Measurements from ENCODE around the gene DHRS11. TPM values are rescaled to one million over a fixed set of nuclear protein-coding genes. Genes with fewer than 3 reads are reported as not detected.

DHRS11 gene
- total and polyA plus RNA-seq, 2 experiments from 2014 or later: 23.4 to 36.7 TPM

DNA sequence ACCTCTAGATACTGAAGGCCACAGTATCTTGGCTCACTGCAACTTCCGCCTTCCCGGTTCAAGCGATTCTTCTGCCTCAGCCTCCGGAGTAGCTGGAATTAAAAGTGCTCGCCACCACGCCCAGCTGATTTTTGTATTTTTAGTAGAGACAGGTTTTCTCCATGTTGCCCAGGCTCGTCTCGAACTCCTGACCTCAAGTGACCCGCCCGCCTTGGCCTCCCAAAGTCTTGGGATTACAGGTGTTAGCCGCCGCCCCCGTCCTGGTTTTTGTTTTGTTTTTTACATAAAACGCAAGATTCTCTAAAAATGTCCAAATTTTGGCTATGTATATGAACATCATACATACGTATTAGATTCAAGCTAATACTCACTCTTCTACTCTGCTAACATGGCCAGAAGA, 48.9 kb upstream of the DHRS11 start:
- Mint-ChIP-seq H3K4me1 (peaks cover 13% of the 10 kb centered on the region; the same call in 2 of the 3 replicates), H3K27ac (no peak overlapping the region), H3K36me3 (ENCODE audit: low read depth) (peaks cover 12% of the 10 kb centered on the region), H3K4me3 (no peak overlapping the region; the same call in 2 of the 3 replicates), H3K9me3 (no peaks in the 10 kb centered on the region), H3K27me3 (ENCODE audit: insufficient read depth, low read depth, poor library complexity) (peaks cover 9% of the 10 kb centered on the region)
- no peaks in the 10 kb centered on the region for H3K9me2 ChIP-seq (ENCODE audit: insufficient read depth)
- H3K4me2 ChIP-seq: no peak overlapping the region
- no peak for DNase-seq (ENCODE audit: low spot score)
- 0 out of 2 replicates have a peak, but pooled peaks cover 6% of the 10 kb centered on the region for H4K20me1 ChIP-seq (replicated peaks; ENCODE audit: insufficient read depth)
- ATAC-seq: no peak
- H3K4me3 ChIP-seq: no peak overlapping the region
- H3K36me3 ChIP-seq (ENCODE audit: insufficient read depth): peaks cover 15% of the 10 kb centered on the region
- H3K27me3 ChIP-seq (ENCODE audit: insufficient read depth): no peaks in the 10 kb centered on the region
- H3K4me1 ChIP-seq (ENCODE audit: insufficient read depth): peaks cover 21% of the 10 kb centered on the region
- no peak overlapping the region for H3K27ac ChIP-seq (ENCODE audit: low read depth)
- H3K79me2 ChIP-seq (replicated peaks; ENCODE audit: insufficient read depth): peaks cover 39% of the 10 kb centered on the region
- TF ChIP-seq NANOG (IDR thresholded peaks at IDR 0.05; ENCODE audit: borderline replicate concordance) (no peak), POLR2AphosphoS5 (IDR thresholded peaks at IDR 0.05; ENCODE audit: low read depth) (no peak)
- TF ChIP-seq, protein P1, sequence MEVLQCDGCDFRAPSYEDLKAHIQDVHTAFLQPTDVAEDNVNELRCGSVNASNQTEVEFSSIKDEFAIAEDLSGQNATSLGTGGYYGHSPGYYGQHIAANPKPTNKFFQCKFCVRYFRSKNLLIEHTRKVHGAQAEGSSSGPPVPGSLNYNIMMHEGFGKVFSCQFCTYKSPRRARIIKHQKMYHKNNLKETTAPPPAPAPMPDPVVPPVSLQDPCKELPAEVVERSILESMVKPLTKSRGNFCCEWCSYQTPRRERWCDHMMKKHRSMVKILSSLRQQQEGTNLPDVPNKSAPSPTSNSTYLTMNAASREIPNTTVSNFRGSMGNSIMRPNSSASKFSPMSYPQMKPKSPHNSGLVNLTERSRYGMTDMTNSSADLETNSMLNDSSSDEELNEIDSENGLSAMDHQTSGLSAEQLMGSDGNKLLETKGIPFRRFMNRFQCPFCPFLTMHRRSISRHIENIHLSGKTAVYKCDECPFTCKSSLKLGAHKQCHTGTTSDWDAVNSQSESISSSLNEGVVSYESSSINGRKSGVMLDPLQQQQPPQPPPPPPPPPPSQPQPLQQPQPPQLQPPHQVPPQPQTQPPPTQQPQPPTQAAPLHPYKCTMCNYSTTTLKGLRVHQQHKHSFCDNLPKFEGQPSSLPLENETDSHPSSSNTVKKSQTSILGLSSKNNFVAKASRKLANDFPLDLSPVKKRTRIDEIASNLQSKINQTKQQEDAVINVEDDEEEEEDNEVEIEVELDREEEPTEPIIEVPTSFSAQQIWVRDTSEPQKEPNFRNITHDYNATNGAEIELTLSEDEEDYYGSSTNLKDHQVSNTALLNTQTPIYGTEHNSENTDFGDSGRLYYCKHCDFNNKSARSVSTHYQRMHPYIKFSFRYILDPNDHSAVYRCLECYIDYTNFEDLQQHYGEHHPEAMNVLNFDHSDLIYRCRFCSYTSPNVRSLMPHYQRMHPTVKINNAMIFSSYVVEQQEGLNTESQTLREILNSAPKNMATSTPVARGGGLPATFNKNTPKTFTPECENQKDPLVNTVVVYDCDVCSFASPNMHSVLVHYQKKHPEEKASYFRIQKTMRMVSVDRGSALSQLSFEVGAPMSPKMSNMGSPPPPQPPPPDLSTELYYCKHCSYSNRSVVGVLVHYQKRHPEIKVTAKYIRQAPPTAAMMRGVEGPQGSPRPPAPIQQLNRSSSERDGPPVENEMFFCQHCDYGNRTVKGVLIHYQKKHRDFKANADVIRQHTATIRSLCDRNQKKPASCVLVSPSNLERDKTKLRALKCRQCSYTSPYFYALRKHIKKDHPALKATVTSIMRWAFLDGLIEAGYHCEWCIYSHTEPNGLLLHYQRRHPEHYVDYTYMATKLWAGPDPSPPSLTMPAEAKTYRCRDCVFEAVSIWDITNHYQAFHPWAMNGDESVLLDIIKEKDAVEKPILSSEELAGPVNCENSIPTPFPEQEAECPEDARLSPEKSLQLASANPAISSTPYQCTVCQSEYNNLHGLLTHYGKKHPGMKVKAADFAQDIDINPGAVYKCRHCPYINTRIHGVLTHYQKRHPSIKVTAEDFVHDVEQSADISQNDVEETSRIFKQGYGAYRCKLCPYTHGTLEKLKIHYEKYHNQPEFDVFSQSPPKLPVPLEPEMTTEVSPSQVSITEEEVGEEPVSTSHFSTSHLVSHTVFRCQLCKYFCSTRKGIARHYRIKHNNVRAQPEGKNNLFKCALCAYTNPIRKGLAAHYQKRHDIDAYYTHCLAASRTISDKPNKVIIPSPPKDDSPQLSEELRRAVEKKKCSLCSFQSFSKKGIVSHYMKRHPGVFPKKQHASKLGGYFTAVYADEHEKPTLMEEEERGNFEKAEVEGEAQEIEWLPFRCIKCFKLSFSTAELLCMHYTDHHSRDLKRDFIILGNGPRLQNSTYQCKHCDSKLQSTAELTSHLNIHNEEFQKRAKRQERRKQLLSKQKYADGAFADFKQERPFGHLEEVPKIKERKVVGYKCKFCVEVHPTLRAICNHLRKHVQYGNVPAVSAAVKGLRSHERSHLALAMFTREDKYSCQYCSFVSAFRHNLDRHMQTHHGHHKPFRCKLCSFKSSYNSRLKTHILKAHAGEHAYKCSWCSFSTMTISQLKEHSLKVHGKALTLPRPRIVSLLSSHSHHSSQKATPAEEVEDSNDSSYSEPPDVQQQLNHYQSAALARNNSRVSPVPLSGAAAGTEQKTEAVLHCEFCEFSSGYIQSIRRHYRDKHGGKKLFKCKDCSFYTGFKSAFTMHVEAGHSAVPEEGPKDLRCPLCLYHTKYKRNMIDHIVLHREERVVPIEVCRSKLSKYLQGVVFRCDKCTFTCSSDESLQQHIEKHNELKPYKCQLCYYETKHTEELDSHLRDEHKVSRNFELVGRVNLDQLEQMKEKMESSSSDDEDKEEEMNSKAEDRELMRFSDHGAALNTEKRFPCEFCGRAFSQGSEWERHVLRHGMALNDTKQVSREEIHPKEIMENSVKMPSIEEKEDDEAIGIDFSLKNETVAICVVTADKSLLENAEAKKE (CRISPR knock-in tag; IDR thresholded peaks at IDR 0.05): no peak
- TF ChIP-seq, protein P2, sequence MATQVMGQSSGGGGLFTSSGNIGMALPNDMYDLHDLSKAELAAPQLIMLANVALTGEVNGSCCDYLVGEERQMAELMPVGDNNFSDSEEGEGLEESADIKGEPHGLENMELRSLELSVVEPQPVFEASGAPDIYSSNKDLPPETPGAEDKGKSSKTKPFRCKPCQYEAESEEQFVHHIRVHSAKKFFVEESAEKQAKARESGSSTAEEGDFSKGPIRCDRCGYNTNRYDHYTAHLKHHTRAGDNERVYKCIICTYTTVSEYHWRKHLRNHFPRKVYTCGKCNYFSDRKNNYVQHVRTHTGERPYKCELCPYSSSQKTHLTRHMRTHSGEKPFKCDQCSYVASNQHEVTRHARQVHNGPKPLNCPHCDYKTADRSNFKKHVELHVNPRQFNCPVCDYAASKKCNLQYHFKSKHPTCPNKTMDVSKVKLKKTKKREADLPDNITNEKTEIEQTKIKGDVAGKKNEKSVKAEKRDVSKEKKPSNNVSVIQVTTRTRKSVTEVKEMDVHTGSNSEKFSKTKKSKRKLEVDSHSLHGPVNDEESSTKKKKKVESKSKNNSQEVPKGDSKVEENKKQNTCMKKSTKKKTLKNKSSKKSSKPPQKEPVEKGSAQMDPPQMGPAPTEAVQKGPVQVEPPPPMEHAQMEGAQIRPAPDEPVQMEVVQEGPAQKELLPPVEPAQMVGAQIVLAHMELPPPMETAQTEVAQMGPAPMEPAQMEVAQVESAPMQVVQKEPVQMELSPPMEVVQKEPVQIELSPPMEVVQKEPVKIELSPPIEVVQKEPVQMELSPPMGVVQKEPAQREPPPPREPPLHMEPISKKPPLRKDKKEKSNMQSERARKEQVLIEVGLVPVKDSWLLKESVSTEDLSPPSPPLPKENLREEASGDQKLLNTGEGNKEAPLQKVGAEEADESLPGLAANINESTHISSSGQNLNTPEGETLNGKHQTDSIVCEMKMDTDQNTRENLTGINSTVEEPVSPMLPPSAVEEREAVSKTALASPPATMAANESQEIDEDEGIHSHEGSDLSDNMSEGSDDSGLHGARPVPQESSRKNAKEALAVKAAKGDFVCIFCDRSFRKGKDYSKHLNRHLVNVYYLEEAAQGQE (IDR thresholded peaks at IDR 0.05; ENCODE audit: unreplicated experiment): no peak
- no peak overlapping the region for H2AFZ ChIP-seq
- peaks cover 16% of the 10 kb centered on the region for H3F3A ChIP-seq (replicated peaks; ENCODE audit: low read depth)
